Measurements from ENCODE around the gene PRSS23.

- TF ChIP-seq POLR2AphosphoS5 (IDR thresholded peaks at IDR 0.05) (no peak), CTCF (IDR thresholded peaks at IDR 0.05) (no peak)
Measured at GRCh38 chr11:86772999-86773398, 27.3 kb upstream of the PRSS23 start.
